ENCODE results near the gene ENPP3. TPM values are rescaled to one million over a fixed set of nuclear protein-coding genes. Genes with fewer than 3 reads are reported as not detected.

ENPP3 gene
- total RNA-seq, 2 donors from 2014 or later = not detected

- H3K27ac Mint-ChIP-seq = no peak overlapping the region
- no peaks in the 10 kb centered on the region for H3K36me3 Mint-ChIP-seq (ENCODE audit: low read depth)
- Histone ChIP-seq H3K9ac (ENCODE audit: extremely low read depth, low read length, poor library complexity, severe bottlenecking) (no peak overlapping the region), H3K4me3 (ENCODE audit: low read length) (no peak overlapping the region), H3K27me3 (ENCODE audit: control insufficient read depth, insufficient read depth, low read length, poor library complexity, severe bottlenecking) (no peaks in the 10 kb centered on the region), H3K27ac (ENCODE audit: low read depth, low read length) (no peak overlapping the region), H3K4me1 (ENCODE audit: control insufficient read depth, insufficient read depth, low read length) (no peaks in the 10 kb centered on the region), H3K9me3 (ENCODE audit: control insufficient read depth, low read length) (no peaks in the 10 kb centered on the region), H3K36me3 (ENCODE audit: control insufficient read depth, insufficient read depth, low read length) (no peaks in the 10 kb centered on the region)
- WGBS, 2 experiments (ENCODE audit: insufficient coverage in 1 of 2, insufficient read length in 1 of 2) = 69 to 80% methylated on average over 1 of the region's 2 CpGs
- TF ChIP-seq, protein P1, sequence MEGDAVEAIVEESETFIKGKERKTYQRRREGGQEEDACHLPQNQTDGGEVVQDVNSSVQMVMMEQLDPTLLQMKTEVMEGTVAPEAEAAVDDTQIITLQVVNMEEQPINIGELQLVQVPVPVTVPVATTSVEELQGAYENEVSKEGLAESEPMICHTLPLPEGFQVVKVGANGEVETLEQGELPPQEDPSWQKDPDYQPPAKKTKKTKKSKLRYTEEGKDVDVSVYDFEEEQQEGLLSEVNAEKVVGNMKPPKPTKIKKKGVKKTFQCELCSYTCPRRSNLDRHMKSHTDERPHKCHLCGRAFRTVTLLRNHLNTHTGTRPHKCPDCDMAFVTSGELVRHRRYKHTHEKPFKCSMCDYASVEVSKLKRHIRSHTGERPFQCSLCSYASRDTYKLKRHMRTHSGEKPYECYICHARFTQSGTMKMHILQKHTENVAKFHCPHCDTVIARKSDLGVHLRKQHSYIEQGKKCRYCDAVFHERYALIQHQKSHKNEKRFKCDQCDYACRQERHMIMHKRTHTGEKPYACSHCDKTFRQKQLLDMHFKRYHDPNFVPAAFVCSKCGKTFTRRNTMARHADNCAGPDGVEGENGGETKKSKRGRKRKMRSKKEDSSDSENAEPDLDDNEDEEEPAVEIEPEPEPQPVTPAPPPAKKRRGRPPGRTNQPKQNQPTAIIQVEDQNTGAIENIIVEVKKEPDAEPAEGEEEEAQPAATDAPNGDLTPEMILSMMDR (conservative IDR thresholded peaks at IDR 0.05) = no peak
- peaks cover 6% of the 10 kb centered on the region for H3K4me1 Mint-ChIP-seq
- peaks cover 9% of the 10 kb centered on the region for H3K9me3 Mint-ChIP-seq
- H3K4me3 Mint-ChIP-seq = no peak overlapping the region
- H3K27me3 Mint-ChIP-seq (ENCODE audit: insufficient read depth) = peaks cover 5% of the 10 kb centered on the region
- no peak for DNase-seq
Measured at GRCh38 chr6:131724114-131724513, 87.0 kb downstream of the ENPP3 start.

GRCh38 chr6:131727467-131727866 is 90.4 kb downstream of the ENPP3 start:
- no peak for DNase-seq
- H3K36me3 Mint-ChIP-seq (ENCODE audit: low read depth) = no peaks in the 10 kb centered on the region
- H3K27me3 Mint-ChIP-seq (ENCODE audit: insufficient read depth) = no peaks in the 10 kb centered on the region
- H3K9me3 Mint-ChIP-seq = peaks cover 9% of the 10 kb centered on the region
- H3K9ac ChIP-seq (ENCODE audit: extremely low read depth, low read length, poor library complexity, severe bottlenecking) = no peak overlapping the region
- TF ChIP-seq, protein P1 (conservative IDR thresholded peaks at IDR 0.05) = no peak
- H3K27ac ChIP-seq (ENCODE audit: low read depth, low read length) = no peak overlapping the region
- H3K9me3 ChIP-seq (ENCODE audit: control insufficient read depth, low read length) = no peaks in the 10 kb centered on the region
- H3K4me3 ChIP-seq (ENCODE audit: low read length) = no peak overlapping the region
- no peaks in the 10 kb centered on the region for H3K27me3 ChIP-seq (ENCODE audit: control insufficient read depth, insufficient read depth, low read length, poor library complexity, severe bottlenecking)
- peaks cover 6% of the 10 kb centered on the region for H3K4me1 Mint-ChIP-seq
- no peaks in the 10 kb centered on the region for H3K4me1 ChIP-seq (ENCODE audit: control insufficient read depth, insufficient read depth, low read length)
- no peak overlapping the region for H3K27ac Mint-ChIP-seq
- H3K36me3 ChIP-seq (ENCODE audit: control insufficient read depth, insufficient read depth, low read length) = no peaks in the 10 kb centered on the region
- H3K4me3 Mint-ChIP-seq = no peak overlapping the region
- 94% methylated on average over 5 of the region's 5 CpGs; no CpG with 5 or more reads in 1 of the 2 experiments for whole genome bisulfite sequencing, 2 experiments (ENCODE audit: insufficient coverage in 1 of 2, insufficient read length in 1 of 2)

GRCh38 chr6:131727868-131728267 is 90.8 kb downstream of the ENPP3 start:
- no peaks in the 10 kb centered on the region for H3K4me1 ChIP-seq (ENCODE audit: control insufficient read depth, insufficient read depth, low read length)
- H3K9me3 Mint-ChIP-seq = peaks cover 9% of the 10 kb centered on the region
- peaks cover 6% of the 10 kb centered on the region for H3K4me1 Mint-ChIP-seq
- DNase-seq = no peak
- TF ChIP-seq, protein P1 (conservative IDR thresholded peaks at IDR 0.05) = no peak
- 95 to 100% methylated on average over 1 to 4 of the region's 4 CpGs for WGBS, 2 experiments (ENCODE audit: insufficient coverage in 1 of 2, insufficient read length in 1 of 2)
- H3K9ac ChIP-seq (ENCODE audit: extremely low read depth, low read length, poor library complexity, severe bottlenecking) = no peak overlapping the region
- no peaks in the 10 kb centered on the region for H3K27me3 Mint-ChIP-seq (ENCODE audit: insufficient read depth)
- H3K27me3 ChIP-seq (ENCODE audit: control insufficient read depth, insufficient read depth, low read length, poor library complexity, severe bottlenecking) = no peaks in the 10 kb centered on the region
- H3K9me3 ChIP-seq (ENCODE audit: control insufficient read depth, low read length) = no peaks in the 10 kb centered on the region
- no peaks in the 10 kb centered on the region for H3K36me3 ChIP-seq (ENCODE audit: control insufficient read depth, insufficient read depth, low read length)
- H3K27ac ChIP-seq (ENCODE audit: low read depth, low read length) = no peak overlapping the region
- no peak overlapping the region for H3K4me3 Mint-ChIP-seq
- H3K4me3 ChIP-seq (ENCODE audit: low read length) = no peak overlapping the region
- no peaks in the 10 kb centered on the region for H3K36me3 Mint-ChIP-seq (ENCODE audit: low read depth)
- H3K27ac Mint-ChIP-seq = no peak overlapping the region
